GM12891 (cell line): ENCODE measurements around the gene CASR.

Experiments used
- POLR2A ChIP-seq: IDR thresholded peaks from 2 replicates; pipeline ENCODE4 v1.6.1; 2011; ENCODE audit warnings: low read depth, low read length, control low read depth
- POLR2AphosphoS5 ChIP-seq: IDR thresholded peaks from 2 replicates; pipeline ENCODE4 v1.6.1; 2011; ENCODE audit warnings: low read depth, low read length, control low read depth

DNA sequence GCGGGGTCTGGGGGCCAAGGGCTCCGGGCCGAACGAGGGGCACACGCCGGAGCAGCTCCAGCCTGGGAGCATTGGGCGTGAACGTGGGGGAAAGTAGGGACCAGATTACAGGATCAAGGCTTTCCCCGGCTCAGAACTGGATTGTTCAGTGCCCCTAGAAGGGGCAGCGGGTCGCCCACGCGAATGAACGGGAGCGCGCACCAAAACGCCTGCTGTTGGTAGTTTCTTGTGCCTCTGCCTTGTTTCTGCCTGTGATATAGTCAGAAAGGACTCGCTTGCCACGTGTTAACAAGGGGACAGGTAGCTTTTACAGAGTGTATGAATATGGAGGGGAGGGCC is 1.1 kb downstream of the CASR start:
- no peak for TF ChIP-seq POLR2A
- TF ChIP-seq POLR2AphosphoS5: no peak
